Testis (tissue), 3 donors: Measurements from ENCODE around the gene GNB1L. TPM values are rescaled to one million over a fixed set of nuclear protein-coding genes. Genes with fewer than 3 reads are reported as not detected.
"Not testable (repeated sequence)": the region's sequence is repeated elsewhere in the genome, so short reads cannot be mapped to it uniquely, and the experiment has no call there.

Experiments
- DNase-seq: peaks from one replicate; pipeline ENCODE4 v3.0.0-alpha.2; 2019
- H3K27ac ChIP-seq, 2 donors: fragments of 200-600 bp; sonication (generic); one replicate each; pipeline ENCODE4 v1.5.1; 2019
- H3K27me3 ChIP-seq: fragments of 200-600 bp; sonication (generic); one replicate; pipeline ENCODE4 v1.5.1; 2019
- H3K36me3 ChIP-seq: fragments of 200-600 bp; sonication (generic); one replicate; pipeline ENCODE4 v1.5.1; 2017; ENCODE audit warnings: low read depth; ENCODE audit errors: missing control alignments
- H3K4me1 ChIP-seq: fragments of 200-600 bp; sonication (generic); one replicate; pipeline ENCODE4 v1.5.1; 2019
- H3K4me3 ChIP-seq, 2 donors: fragments of 200-600 bp; sonication (generic); one replicate each; pipeline ENCODE4 v1.5.1; 2017 to 2019
- H3K9me3 ChIP-seq: fragments of 200-600 bp; sonication (generic); one replicate; pipeline ENCODE4 v1.5.1; 2017
- CTCF ChIP-seq, 3 experiments: fragments of 450-650 bp in 2 of 3; fragments of 200-600 bp in 1 of 3; sonication (generic) in 1 of 3; IDR thresholded peaks; one replicate each; pipeline ENCODE4 v1.5.1; 2016 to 2019; ENCODE audit warnings: antibody characterized with exemption in 3 of 3, mild to moderate bottlenecking in 2 of 3, moderate library complexity in 1 of 3
- POLR2A ChIP-seq: fragments of 450-650 bp; IDR thresholded peaks from one replicate; pipeline ENCODE4 v1.6.1; 2017; ENCODE audit warnings: antibody characterized with exemption, mild to moderate bottlenecking, moderate library complexity
- WGBS, 2 donors: methylation state at CpG; one replicate each; pipeline ENCODE4 v1.1.5; 2018; 5-methylcytosine and 5-hydroxymethylcytosine counted together
- intact Hi-C: fragments of 100-400 bp; cut with DNase I; formaldehyde crosslinking; loops from one replicate; pipeline ENCODE4 v1.15.1; 2023; ENCODE audit warnings: low total_unique reads
- polyA plus RNA-seq: library from polyadenylated mRNA; stranded (reverse); fragments of 350-450 nt; fragmentation: Illumina TruSeq; extraction: RNeasy Lipid Tissue Mini Kit (QIAGEN cat#74804); gene quantifications from one replicate; pipeline ENCODE4 v1.2.3, GENCODE V29; 2014; ENCODE audit warnings: low read depth, low replicate concordance; ENCODE audit not compliant: insufficient read depth
- total RNA-seq, 2 donors: library from RNA; depleted of rRNA; stranded (reverse); fragments of >200 nt; gene quantifications; one replicate each; pipeline ENCODE4 v1.2.3, GENCODE V29; 2016

The GNB1L gene
- total and polyA plus RNA-seq, 3 donors from 2014 or later: 5.5 to 6.9 (median 6.0) TPM

GRCh38 chr22:19885841-19886592 lies 31.3 kb upstream of the GNB1L start:
- TF ChIP-seq CTCF (IDR thresholded peaks at IDR 0.05) (no peak), POLR2A (no peak)
- H3K27ac ChIP-seq: no peak overlapping the region
- no peak overlapping the region for H3K4me3 ChIP-seq
- no peaks in the 10 kb centered on the region for H3K27me3 ChIP-seq
- WGBS, 2 donors: 82 to 84% methylated on average over 9 to 15 of the region's 15 CpGs
- intact Hi-C loops: no loop called here
- no peaks in the 10 kb centered on the region for H3K4me1 ChIP-seq
- DNase-seq: no peak
- H3K9me3 ChIP-seq: no peaks in the 10 kb centered on the region
- H3K36me3 ChIP-seq: no peaks in the 10 kb centered on the region

DNA sequence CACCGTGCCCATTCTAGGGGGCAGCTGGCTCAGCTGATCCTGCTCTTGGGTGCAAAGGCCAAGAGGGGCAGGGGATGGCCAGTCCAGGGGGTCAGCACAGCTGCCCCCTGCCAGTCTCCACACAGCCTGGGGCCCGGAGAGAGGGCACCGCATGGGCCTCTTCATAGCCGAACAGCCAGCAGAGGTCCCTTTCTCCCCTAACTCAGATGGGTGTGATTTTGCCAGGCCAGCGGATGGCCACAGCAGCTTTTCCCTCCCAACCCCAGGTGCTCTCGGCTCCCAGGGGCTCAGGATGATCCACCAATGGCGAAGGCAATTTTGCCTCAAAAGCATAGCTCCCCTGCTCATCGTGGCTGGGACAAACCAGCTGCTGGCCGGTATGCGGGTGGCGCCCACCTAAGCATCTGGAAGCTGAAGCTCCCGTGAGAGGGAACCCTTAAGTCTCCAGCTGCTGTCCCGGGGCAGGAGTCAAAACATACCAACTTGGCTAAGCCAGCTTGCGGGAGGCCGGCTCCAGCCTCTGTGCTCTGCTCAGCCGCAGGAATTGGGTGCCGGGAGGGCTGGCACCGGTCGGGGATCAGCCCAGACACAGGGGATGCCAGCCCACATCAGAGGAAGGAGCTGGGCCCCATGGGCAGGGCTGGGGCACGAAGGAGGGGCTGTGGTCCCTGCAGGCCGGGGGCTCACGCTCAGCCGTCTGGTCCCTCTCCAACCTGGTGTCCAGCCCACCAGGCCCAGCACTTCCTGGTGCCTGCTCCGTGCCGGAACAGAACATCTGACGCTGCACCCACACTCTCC lies 30.5 kb upstream of the GNB1L start:
- intact Hi-C loops: no loop called here
- TF ChIP-seq CTCF (IDR thresholded peaks at IDR 0.05): no peak
- no peak for TF ChIP-seq POLR2A
- no peak overlapping the region for H3K4me3 ChIP-seq
- no peaks in the 10 kb centered on the region for H3K9me3 ChIP-seq
- H3K4me1 ChIP-seq: no peaks in the 10 kb centered on the region
- no peaks in the 10 kb centered on the region for H3K36me3 ChIP-seq
- no peaks in the 10 kb centered on the region for H3K27me3 ChIP-seq
- H3K27ac ChIP-seq: no peak overlapping the region
- WGBS, 2 donors: 87 to 91% methylated on average over 20 to 26 of the region's 26 CpGs
- no peak for DNase-seq

DNA sequence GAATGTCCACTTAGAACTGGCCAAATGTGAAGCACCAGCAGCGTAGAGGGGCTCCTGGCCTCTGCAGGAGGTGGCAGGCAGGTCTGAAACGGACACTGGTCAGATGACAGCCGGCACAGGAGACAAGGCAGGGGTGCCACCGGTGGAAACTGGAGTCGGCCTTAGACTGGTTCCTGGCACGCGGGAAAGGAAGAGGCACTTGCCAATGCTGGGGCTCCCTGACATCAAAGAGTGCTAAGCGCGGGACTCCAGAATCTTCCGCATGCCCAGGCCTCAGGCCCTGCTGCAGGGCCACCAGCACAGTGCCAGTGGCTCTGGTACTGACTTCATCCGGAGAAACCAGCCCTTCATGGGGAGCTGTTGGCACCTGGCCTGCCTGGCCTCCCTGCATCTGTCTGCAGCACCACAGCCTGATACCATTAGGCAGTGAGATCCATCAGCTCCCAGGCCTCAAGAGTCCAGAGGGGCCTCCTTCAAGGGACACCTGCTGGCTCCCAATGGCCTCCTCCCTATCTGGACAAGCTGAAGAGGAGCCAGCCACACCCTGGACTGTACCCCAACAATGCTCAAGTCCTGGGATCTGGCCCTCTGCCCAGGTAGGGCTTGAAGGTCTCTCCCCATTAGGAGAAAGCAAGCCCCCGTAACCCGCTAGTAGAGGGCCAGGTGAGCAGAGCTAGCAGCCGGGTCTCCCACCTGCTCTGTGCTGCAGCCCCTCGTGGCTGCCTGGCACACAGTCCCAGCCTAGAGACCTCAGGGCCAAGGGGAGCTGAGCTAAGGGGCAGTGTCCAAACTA lies 29.7 kb upstream of the GNB1L start:
- Histone ChIP-seq H3K27me3 (no peaks in the 10 kb centered on the region), H3K27ac (no peak overlapping the region), H3K36me3 (no peaks in the 10 kb centered on the region), H3K9me3 (no peaks in the 10 kb centered on the region), H3K4me1 (no peaks in the 10 kb centered on the region), H3K4me3 (no peak overlapping the region)
- intact Hi-C loops: no loop called here
- TF ChIP-seq POLR2A (no peak), CTCF (IDR thresholded peaks at IDR 0.05) (no peak)
- DNase-seq: no peak
- 90 to 94% methylated on average over 11 to 15 of the region's 15 CpGs for WGBS, 2 donors

DNA sequence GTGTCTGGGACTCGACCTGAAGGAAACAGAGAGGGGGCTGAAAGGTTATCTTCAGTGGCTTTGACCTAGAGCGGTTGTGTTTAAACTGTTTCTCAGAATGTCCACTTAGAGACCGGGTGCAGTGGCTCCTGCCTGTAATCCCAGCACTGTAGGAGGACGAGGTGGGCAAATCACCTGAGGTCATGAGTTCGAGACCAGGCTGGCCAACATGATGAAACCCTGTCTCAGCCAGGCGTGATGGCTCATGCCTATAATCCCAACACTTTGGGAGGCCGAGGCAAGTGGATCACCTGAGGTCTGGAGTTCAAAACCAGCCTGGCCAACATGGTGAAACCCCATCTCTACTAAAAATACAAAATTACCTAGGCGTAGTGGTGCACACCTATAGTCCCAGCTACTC lies 28.8 kb upstream of the GNB1L start:
- WGBS, 2 donors: 90 to 94% methylated on average over 8 of the region's 8 CpGs
- intact Hi-C loops, H3K27ac ChIP-seq, H3K27me3 ChIP-seq, H3K9me3 ChIP-seq, H3K4me1 ChIP-seq, H3K4me3 ChIP-seq, H3K36me3 ChIP-seq, DNase-seq: not testable (repeated sequence)
